ENCODE data around the gene GBP3.
A peak's percentile ranks its signal among the peaks of the same experiment; 100 is the strongest.
"Not testable (repeated sequence)": the region's sequence is repeated elsewhere in the genome, so short reads cannot be mapped to it uniquely, and the experiment has no call there.

GBP3 gene

GRCh38 chr1:88979749-88980116 lies 42.9 kb downstream of the GBP3 start:
- Mint-ChIP-seq H3K36me3 (ENCODE audit: low read depth) (peaks cover 68% of the 10 kb centered on the region), H3K4me3 (peak overlapping the region; percentile 50), H3K27me3 (ENCODE audit: low read depth) (no peaks in the 10 kb centered on the region), H3K9me3 (no peaks in the 10 kb centered on the region), H3K4me1 (ENCODE audit: low read depth) (peaks cover 53% of the 10 kb centered on the region), H3K27ac (no peak overlapping the region)
- no peak for DNase-seq (ENCODE audit: low spot score)

- Mint-ChIP-seq H3K4me3 (peak overlapping the region; percentile 50), H3K4me1 (ENCODE audit: low read depth) (peaks cover 49% of the 10 kb centered on the region), H3K36me3 (ENCODE audit: low read depth) (peaks cover 70% of the 10 kb centered on the region)
Observed at GRCh38 chr1:88979054-88979748, 43.5 kb downstream of the GBP3 start.

GRCh38 chr1:88976235-88976634 lies 46.4 kb downstream of the GBP3 start:
- peaks cover 39% of the 10 kb centered on the region for H3K4me1 Mint-ChIP-seq (ENCODE audit: low read depth)
- no peaks in the 10 kb centered on the region for H3K9me3 Mint-ChIP-seq
- peaks cover 50% of the 10 kb centered on the region for H3K36me3 Mint-ChIP-seq (ENCODE audit: low read depth)
- H3K27ac Mint-ChIP-seq: no peak overlapping the region
- no peak for DNase-seq (ENCODE audit: low spot score)
- no peak overlapping the region for H3K4me3 Mint-ChIP-seq
- no peaks in the 10 kb centered on the region for H3K27me3 Mint-ChIP-seq (ENCODE audit: low read depth)

More at GRCh38 chr1:88979054-88979748, 43.5 kb downstream of the GBP3 start:
- DNase-seq (ENCODE audit: low spot score): no peak
- Mint-ChIP-seq H3K27me3 (ENCODE audit: low read depth) (no peaks in the 10 kb centered on the region), H3K27ac (peak overlapping the region; percentile 47), H3K9me3 (no peaks in the 10 kb centered on the region)

GRCh38 chr1:88974616-88975172 lies 48.0 kb downstream of the GBP3 start:
- not testable (repeated sequence) for H3K27ac Mint-ChIP-seq; DNase-seq (ENCODE audit: low spot score); H3K9me3 Mint-ChIP-seq; H3K4me3 Mint-ChIP-seq; H3K27me3 Mint-ChIP-seq (ENCODE audit: low read depth)
- H3K4me1 Mint-ChIP-seq (ENCODE audit: low read depth): peaks cover 30% of the 10 kb centered on the region
- H3K36me3 Mint-ChIP-seq (ENCODE audit: low read depth): peaks cover 38% of the 10 kb centered on the region

GRCh38 chr1:88973520-88974137 lies 49.0 kb downstream of the GBP3 start:
- no peak for DNase-seq (ENCODE audit: low spot score)

GRCh38 chr1:88961647-88962275 lies 60.9 kb downstream of the GBP3 start:
- no peak overlapping the region for H3K4me3 Mint-ChIP-seq
- H3K4me1 Mint-ChIP-seq (ENCODE audit: low read depth): no peaks in the 10 kb centered on the region
- H3K27ac Mint-ChIP-seq: no peak overlapping the region
- no peaks in the 10 kb centered on the region for H3K9me3 Mint-ChIP-seq
- no peaks in the 10 kb centered on the region for H3K27me3 Mint-ChIP-seq (ENCODE audit: low read depth)
- H3K36me3 Mint-ChIP-seq (ENCODE audit: low read depth): peaks cover 41% of the 10 kb centered on the region
- no peak for DNase-seq (ENCODE audit: low spot score)

More at GRCh38 chr1:88973520-88974137, 49.0 kb downstream of the GBP3 start:
- H3K4me1 Mint-ChIP-seq (ENCODE audit: low read depth): peaks cover 20% of the 10 kb centered on the region
- H3K4me3 Mint-ChIP-seq: no peak overlapping the region
- H3K27me3 Mint-ChIP-seq (ENCODE audit: low read depth): no peaks in the 10 kb centered on the region
- H3K36me3 Mint-ChIP-seq (ENCODE audit: low read depth): peaks cover 32% of the 10 kb centered on the region
- no peaks in the 10 kb centered on the region for H3K9me3 Mint-ChIP-seq
- H3K27ac Mint-ChIP-seq: peak overlapping the region; percentile 16

GRCh38 chr1:88961081-88961480 lies 61.6 kb downstream of the GBP3 start:
- Mint-ChIP-seq H3K9me3 (no peaks in the 10 kb centered on the region), H3K4me3 (no peak overlapping the region), H3K27ac (no peak overlapping the region), H3K36me3 (ENCODE audit: low read depth) (peaks cover 43% of the 10 kb centered on the region), H3K4me1 (ENCODE audit: low read depth) (no peaks in the 10 kb centered on the region), H3K27me3 (ENCODE audit: low read depth) (no peaks in the 10 kb centered on the region)
- DNase-seq (ENCODE audit: low spot score): no peak
